Activated CD4-positive, alpha-beta T cell treated with anti-CD3 and anti-CD28 coated beads, Interleukin-2, amount 50 U/mL, for 1 hour (primary cell): ENCODE measurements around the gene CHMP2A.
"Not testable (repeated sequence)": the region's sequence is repeated elsewhere in the genome, so short reads cannot be mapped to it uniquely, and the experiment has no call there.

Experiments
- DNase-seq: peaks from one replicate; pipeline ENCODE4 v3.0.0-alpha.2; 2020

The CHMP2A gene

GRCh38 chr19:58554494-58555368 lies at the start of gene CHMP2A:
Gene CHMP2A (minus strand): TSS chr19:58555105. CDS start chr19:58554212, 893 bp downstream.
- DNase-seq, result peak; percentile 97

GRCh38 chr19:58586133-58586765 lies 31.3 kb upstream of the CHMP2A start:
- DNase-seq, result no peak

- no peak for DNase-seq
These were observed 30.7 kb upstream of the CHMP2A start for GRCh38 chr19:58585442-58586132.

GRCh38 chr19:58584498-58585441 lies 29.9 kb upstream of the CHMP2A start:
- no peak for DNase-seq

GRCh38 chr19:58582985-58583384 lies 28.1 kb upstream of the CHMP2A start:
- no peak for DNase-seq

- peak; percentile 90 for DNase-seq
These were observed 26.6 kb upstream of the CHMP2A start for GRCh38 chr19:58581227-58582141.

GRCh38 chr19:58579473-58580142 lies 24.7 kb upstream of the CHMP2A start:
- DNase-seq, result no peak

- no peak for DNase-seq
These were observed 23.4 kb upstream of the CHMP2A start for GRCh38 chr19:58578012-58578925.

- not testable (repeated sequence) for DNase-seq
These were observed 22.7 kb upstream of the CHMP2A start for GRCh38 chr19:58577581-58577980.

GRCh38 chr19:58575183-58576041 lies 20.5 kb upstream of the CHMP2A start:
- peak; percentile 69 for DNase-seq

- no peak for DNase-seq
These were observed 18.8 kb upstream of the CHMP2A start for GRCh38 chr19:58573658-58574164.

GRCh38 chr19:58572818-58573657 lies 18.1 kb upstream of the CHMP2A start, which contains the start of gene MZF1:
Gene MZF1 (minus strand): TSS chr19:58573335. CDS start chr19:58571389, 1,946 bp downstream.
- DNase-seq, result peak; percentile 100

- DNase-seq, result no peak
These were observed 17.3 kb upstream of the CHMP2A start for GRCh38 chr19:58572026-58572817.

- no peak for DNase-seq
These were observed 16.7 kb upstream of the CHMP2A start for GRCh38 chr19:58571575-58571947.

GRCh38 chr19:58570770-58571574 lies 16.1 kb upstream of the CHMP2A start:
- no peak for DNase-seq
